Measurements from ENCODE around the gene MPO.

Gene MPO

GRCh38 chr17:58231641-58232040 is 49.1 kb downstream of the MPO start:
- Histone ChIP-seq H3K9me3 (ENCODE audit: control insufficient read depth, low read length) (no peaks in the 10 kb centered on the region), H3K4me1 (ENCODE audit: control insufficient read depth, insufficient read depth, low read length) (peaks cover 5% of the 10 kb centered on the region), H3K4me3 (ENCODE audit: insufficient read depth, low read depth, low read length) (no peak overlapping the region), H3K36me3 (ENCODE audit: control insufficient read depth, insufficient read depth, low read length) (no peaks in the 10 kb centered on the region), H3K27ac (ENCODE audit: insufficient read depth, low read depth, low read length, poor library complexity, severe bottlenecking) (no peak overlapping the region), H3K27me3 (ENCODE audit: control insufficient read depth, insufficient read depth, low read length, poor library complexity, severe bottlenecking) (peaks cover 22% of the 10 kb centered on the region)
- WGBS, 2 experiments: 94 to 98% methylated on average over 2 of the region's 2 CpGs

DNA sequence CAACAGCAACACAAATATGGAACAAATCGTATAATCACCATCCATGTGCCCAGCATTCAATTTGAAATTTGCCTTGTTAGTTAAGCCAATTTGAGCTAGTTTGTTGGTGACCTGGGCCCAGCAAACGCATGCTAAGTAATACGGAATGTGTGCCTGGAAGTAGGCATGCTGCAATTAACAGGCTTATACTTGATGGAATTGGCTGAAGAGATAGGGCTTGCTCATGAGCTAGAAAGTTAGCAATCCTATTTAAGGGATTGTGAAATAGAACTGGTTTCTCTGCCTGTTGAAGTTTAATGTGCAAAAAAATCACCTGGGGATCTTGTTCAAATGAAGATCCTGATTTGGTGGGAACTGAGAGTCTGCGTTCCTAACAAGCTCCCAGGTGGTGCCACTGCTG is 50.9 kb downstream of the MPO start:
- H3K27ac ChIP-seq (ENCODE audit: insufficient read depth, low read depth, low read length, poor library complexity, severe bottlenecking): no peak overlapping the region
- H3K27me3 ChIP-seq (ENCODE audit: control insufficient read depth, insufficient read depth, low read length, poor library complexity, severe bottlenecking): peaks cover 13% of the 10 kb centered on the region
- no peaks in the 10 kb centered on the region for H3K9me3 ChIP-seq (ENCODE audit: control insufficient read depth, low read length)
- H3K4me3 ChIP-seq (ENCODE audit: insufficient read depth, low read depth, low read length): no peak overlapping the region
- 95 to 97% methylated on average over 4 of the region's 4 CpGs for WGBS, 2 experiments
- H3K4me1 ChIP-seq (ENCODE audit: control insufficient read depth, insufficient read depth, low read length): peaks cover 5% of the 10 kb centered on the region
- H3K36me3 ChIP-seq (ENCODE audit: control insufficient read depth, insufficient read depth, low read length): no peaks in the 10 kb centered on the region

- Histone ChIP-seq H3K4me1 (ENCODE audit: control insufficient read depth, insufficient read depth, low read length) (peaks cover 5% of the 10 kb centered on the region), H3K4me3 (ENCODE audit: insufficient read depth, low read depth, low read length) (no peak overlapping the region), H3K9me3 (ENCODE audit: control insufficient read depth, low read length) (no peaks in the 10 kb centered on the region), H3K27ac (ENCODE audit: insufficient read depth, low read depth, low read length, poor library complexity, severe bottlenecking) (no peak overlapping the region), H3K36me3 (ENCODE audit: control insufficient read depth, insufficient read depth, low read length) (no peaks in the 10 kb centered on the region), H3K27me3 (ENCODE audit: control insufficient read depth, insufficient read depth, low read length, poor library complexity, severe bottlenecking) (peaks cover 9% of the 10 kb centered on the region)
- 47 to 55% methylated on average over 1 of the region's 1 CpG for WGBS, 2 experiments
These were observed 51.4 kb downstream of the MPO start for GRCh38 chr17:58229384-58229783.

DNA sequence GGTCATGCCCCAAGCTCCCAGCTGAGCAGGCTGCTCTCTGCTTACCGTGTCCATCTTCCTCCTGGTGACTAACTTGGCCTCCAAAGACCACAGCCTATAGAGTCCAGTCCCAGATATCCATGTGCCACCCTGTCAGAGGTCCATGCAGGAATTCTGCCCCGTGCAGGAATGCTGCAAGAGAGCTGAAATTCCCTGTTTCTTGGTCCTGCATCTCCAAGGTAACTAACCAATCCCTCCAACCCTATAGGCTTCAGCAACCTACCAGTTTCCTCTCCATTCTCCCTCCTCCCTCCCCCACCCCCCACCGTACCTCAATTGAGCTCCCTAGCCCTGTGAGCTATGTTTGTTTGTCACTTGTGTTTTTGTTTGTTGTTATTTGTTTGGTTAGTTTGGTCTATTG is 52.1 kb downstream of the MPO start:
- H3K9me3 ChIP-seq (ENCODE audit: control insufficient read depth, low read length): no peaks in the 10 kb centered on the region
- WGBS, 2 experiments: 76 to 81% methylated on average over 2 of the region's 3 CpGs
- H3K4me3 ChIP-seq (ENCODE audit: insufficient read depth, low read depth, low read length): no peak overlapping the region
- H3K36me3 ChIP-seq (ENCODE audit: control insufficient read depth, insufficient read depth, low read length): no peaks in the 10 kb centered on the region
- peaks cover 6% of the 10 kb centered on the region for H3K27me3 ChIP-seq (ENCODE audit: control insufficient read depth, insufficient read depth, low read length, poor library complexity, severe bottlenecking)
- no peak overlapping the region for H3K27ac ChIP-seq (ENCODE audit: insufficient read depth, low read depth, low read length, poor library complexity, severe bottlenecking)
- peaks cover 5% of the 10 kb centered on the region for H3K4me1 ChIP-seq (ENCODE audit: control insufficient read depth, insufficient read depth, low read length)

- Histone ChIP-seq H3K27me3 (ENCODE audit: control insufficient read depth, insufficient read depth, low read length, poor library complexity, severe bottlenecking) (peaks cover 6% of the 10 kb centered on the region), H3K9me3 (ENCODE audit: control insufficient read depth, low read length) (no peaks in the 10 kb centered on the region), H3K36me3 (ENCODE audit: control insufficient read depth, insufficient read depth, low read length) (no peaks in the 10 kb centered on the region), H3K4me3 (ENCODE audit: insufficient read depth, low read depth, low read length) (no peak overlapping the region), H3K27ac (ENCODE audit: insufficient read depth, low read depth, low read length, poor library complexity, severe bottlenecking) (no peak overlapping the region), H3K4me1 (ENCODE audit: control insufficient read depth, insufficient read depth, low read length) (peaks cover 5% of the 10 kb centered on the region)
- WGBS, 2 experiments: 96 to 97% methylated on average over 3 of the region's 3 CpGs
These were observed 53.0 kb downstream of the MPO start for GRCh38 chr17:58227733-58228132.

DNA sequence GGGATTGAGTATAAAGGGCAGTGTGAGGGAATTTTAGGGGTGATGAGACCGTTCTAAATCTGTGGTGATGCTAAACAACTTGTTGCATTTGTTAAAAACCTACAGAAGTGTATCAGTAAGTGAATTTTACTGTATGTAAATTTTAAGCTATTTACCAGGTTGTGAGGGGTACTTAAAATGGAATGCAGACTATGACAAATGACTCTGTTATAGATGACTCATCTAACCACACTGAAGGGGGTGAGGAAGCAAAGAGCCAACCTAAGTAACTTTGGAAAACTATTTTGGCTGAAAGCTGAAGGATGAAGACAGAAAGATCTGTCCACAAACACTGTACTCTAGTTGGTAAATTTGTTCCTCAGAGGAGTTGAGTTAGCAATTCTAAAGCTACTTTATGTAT is 56.4 kb downstream of the MPO start:
- Histone ChIP-seq H3K36me3 (ENCODE audit: control insufficient read depth, insufficient read depth, low read length) (no peaks in the 10 kb centered on the region), H3K27me3 (ENCODE audit: control insufficient read depth, insufficient read depth, low read length, poor library complexity, severe bottlenecking) (peaks cover 11% of the 10 kb centered on the region), H3K27ac (ENCODE audit: insufficient read depth, low read depth, low read length, poor library complexity, severe bottlenecking) (no peak overlapping the region), H3K4me3 (ENCODE audit: insufficient read depth, low read depth, low read length) (no peak overlapping the region), H3K4me1 (ENCODE audit: control insufficient read depth, insufficient read depth, low read length) (peaks cover 3% of the 10 kb centered on the region), H3K9me3 (ENCODE audit: control insufficient read depth, low read length) (no peaks in the 10 kb centered on the region)
- WGBS, 2 experiments: 27 to 34% methylated on average over 1 of the region's 1 CpG

All from ectodermal cell (in vitro differentiated cells).